GM12892 (cell line): ENCODE results near the gene NLGN4Y.

Experiments used
- DNase-seq: peaks from one replicate; pipeline ENCODE4 v3.0.0; 2011; ENCODE audit not compliant: insufficient read length
- FAIRE-seq: peaks from 2 replicates; lab custom pipeline; 2011; peaks lifted over from hg19 to GRCh38; lab: Jason Lieb, UNC
- POLR2A ChIP-seq: IDR thresholded peaks from 2 replicates; pipeline ENCODE4 v1.6.1; 2011; ENCODE audit warnings: low read depth, low read length, control low read depth
- POLR2AphosphoS5 ChIP-seq: IDR thresholded peaks from 2 replicates; pipeline ENCODE4 v1.6.1; 2011; ENCODE audit warnings: low read depth, low read length, control low read depth
- TAF1 ChIP-seq: IDR thresholded peaks from 2 replicates; pipeline ENCODE4 v1.6.1; 2011; ENCODE audit warnings: low read depth, mild to moderate bottlenecking, control low read depth, low read length, borderline replicate concordance

The NLGN4Y gene

GRCh38 chrY:14694543-14694942, 170.2 kb downstream of the NLGN4Y start:
- TF ChIP-seq POLR2AphosphoS5 = no peak
- no peak for TF ChIP-seq TAF1
- FAIRE-seq (no peak), DNase-seq (no peak)

GRCh38 chrY:14708158-14708557, 183.8 kb downstream of the NLGN4Y start:
- DNase-seq = no peak
- TF ChIP-seq TAF1 (no peak), POLR2A (no peak)
- FAIRE-seq = no peak

GRCh38 chrY:14741596-14741995, 217.3 kb downstream of the NLGN4Y start:
- no peak for FAIRE-seq
- no peak for TF ChIP-seq POLR2AphosphoS5
- TF ChIP-seq POLR2A = no peak
- TF ChIP-seq TAF1 = no peak
- no peak for DNase-seq

GRCh38 chrY:14748329-14748728, 224.0 kb downstream of the NLGN4Y start:
- no peak for FAIRE-seq
- TF ChIP-seq POLR2AphosphoS5 = no peak
- no peak for TF ChIP-seq TAF1
- TF ChIP-seq POLR2A = no peak
- DNase-seq = no peak

GRCh38 chrY:14755571-14755970, 231.2 kb downstream of the NLGN4Y start:
- no peak for FAIRE-seq
- no peak for DNase-seq
- TF ChIP-seq TAF1 (no peak), POLR2A (no peak), POLR2AphosphoS5 (no peak)

GRCh38 chrY:14762903-14763302, 238.6 kb downstream of the NLGN4Y start:
- TF ChIP-seq POLR2A (no peak), TAF1 (no peak), POLR2AphosphoS5 (no peak)
- no peak for DNase-seq
- no peak for FAIRE-seq

- no peak for FAIRE-seq
- no peak for DNase-seq
- no peak for TF ChIP-seq TAF1
- no peak for TF ChIP-seq POLR2AphosphoS5
- no peak for TF ChIP-seq POLR2A
These were observed 239.3 kb downstream of the NLGN4Y start for GRCh38 chrY:14763600-14763999.

GRCh38 chrY:14778208-14778607, 253.9 kb downstream of the NLGN4Y start:
- DNase-seq (no peak), FAIRE-seq (no peak)
- TF ChIP-seq TAF1 (no peak), POLR2AphosphoS5 (no peak), POLR2A (no peak)

GRCh38 chrY:14793104-14793503, 268.8 kb downstream of the NLGN4Y start:
- no peak for DNase-seq
- no peak for FAIRE-seq
- TF ChIP-seq POLR2AphosphoS5 (no peak), TAF1 (no peak), POLR2A (no peak)

GRCh38 chrY:14793674-14794073, 269.3 kb downstream of the NLGN4Y start:
- DNase-seq = no peak
- no peak for FAIRE-seq
- TF ChIP-seq POLR2A (no peak), TAF1 (no peak), POLR2AphosphoS5 (no peak)

- DNase-seq (no peak), FAIRE-seq (no peak)
- no peak for TF ChIP-seq POLR2A
- no peak for TF ChIP-seq POLR2AphosphoS5
These were observed 273.7 kb downstream of the NLGN4Y start for GRCh38 chrY:14798010-14798409.

GRCh38 chrY:14801096-14801495, 276.8 kb downstream of the NLGN4Y start:
- no peak for TF ChIP-seq POLR2AphosphoS5
- no peak for TF ChIP-seq TAF1
- no peak for TF ChIP-seq POLR2A
- FAIRE-seq (no peak), DNase-seq (no peak)

GRCh38 chrY:14802125-14802524, 277.8 kb downstream of the NLGN4Y start:
- FAIRE-seq (no peak), DNase-seq (no peak)
- TF ChIP-seq POLR2A = no peak
- TF ChIP-seq TAF1 = no peak
- TF ChIP-seq POLR2AphosphoS5 = no peak
